ENCODE measurements around the gene NYAP2. TPM values are rescaled to one million over a fixed set of nuclear protein-coding genes. Genes with fewer than 3 reads are reported as not detected.

The NYAP2 gene
- total RNA-seq, 2 donors from 2014 or later: 0.52 TPM; not detected in 1

DNA sequence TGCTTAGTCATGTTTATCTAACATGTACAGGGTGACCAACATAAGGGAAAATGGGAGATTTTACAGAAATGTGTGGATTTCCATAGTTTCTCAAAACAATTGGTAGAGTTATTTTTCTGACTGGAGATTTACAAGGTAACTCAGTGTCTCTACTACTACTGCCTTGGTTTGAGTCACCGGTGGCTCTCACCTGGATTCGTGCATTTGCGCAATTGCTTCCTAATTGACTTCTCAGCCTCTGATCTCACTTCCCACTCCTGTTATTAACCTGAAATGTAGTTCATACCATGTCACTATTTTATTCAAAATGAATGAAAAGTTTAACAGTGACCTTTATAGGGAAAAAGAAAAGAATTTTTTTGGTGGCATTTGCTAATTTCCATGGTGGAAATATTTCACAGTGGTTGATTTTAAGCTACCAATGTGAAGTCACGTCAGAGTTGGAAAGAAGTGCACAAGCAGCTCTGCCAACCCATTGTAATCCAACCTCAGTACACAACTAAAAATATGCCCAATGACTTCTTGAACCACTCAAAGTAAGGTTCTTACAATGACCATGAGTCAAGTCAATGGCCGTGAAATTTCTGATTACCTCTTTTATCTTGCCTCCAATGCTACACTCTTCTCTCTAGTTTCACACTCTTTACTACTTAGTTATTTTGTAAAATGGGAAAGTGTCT is 94.0 kb downstream of the NYAP2 start:
- peaks cover 2% of the 10 kb centered on the region for H3K4me1 ChIP-seq
- intact Hi-C loops (cut with DNase I): no loop called here
- TF ChIP-seq, protein P1, sequence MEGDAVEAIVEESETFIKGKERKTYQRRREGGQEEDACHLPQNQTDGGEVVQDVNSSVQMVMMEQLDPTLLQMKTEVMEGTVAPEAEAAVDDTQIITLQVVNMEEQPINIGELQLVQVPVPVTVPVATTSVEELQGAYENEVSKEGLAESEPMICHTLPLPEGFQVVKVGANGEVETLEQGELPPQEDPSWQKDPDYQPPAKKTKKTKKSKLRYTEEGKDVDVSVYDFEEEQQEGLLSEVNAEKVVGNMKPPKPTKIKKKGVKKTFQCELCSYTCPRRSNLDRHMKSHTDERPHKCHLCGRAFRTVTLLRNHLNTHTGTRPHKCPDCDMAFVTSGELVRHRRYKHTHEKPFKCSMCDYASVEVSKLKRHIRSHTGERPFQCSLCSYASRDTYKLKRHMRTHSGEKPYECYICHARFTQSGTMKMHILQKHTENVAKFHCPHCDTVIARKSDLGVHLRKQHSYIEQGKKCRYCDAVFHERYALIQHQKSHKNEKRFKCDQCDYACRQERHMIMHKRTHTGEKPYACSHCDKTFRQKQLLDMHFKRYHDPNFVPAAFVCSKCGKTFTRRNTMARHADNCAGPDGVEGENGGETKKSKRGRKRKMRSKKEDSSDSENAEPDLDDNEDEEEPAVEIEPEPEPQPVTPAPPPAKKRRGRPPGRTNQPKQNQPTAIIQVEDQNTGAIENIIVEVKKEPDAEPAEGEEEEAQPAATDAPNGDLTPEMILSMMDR (IDR thresholded peaks at IDR 0.05): no peak
- TF ChIP-seq POLR2A (IDR thresholded peaks at IDR 0.05): no peak
- H3K36me3 ChIP-seq (replicated peaks in 1 of 2; ENCODE audit: insufficient read depth in 1 of 2, low read depth in 2 of 2): no peaks in the 10 kb centered on the region
- DNase-seq: no peak
- H3K27me3 ChIP-seq: no peaks in the 10 kb centered on the region
- no peak overlapping the region for H3K27ac ChIP-seq
- H3K4me3 ChIP-seq: no peak overlapping the region
- no peaks in the 10 kb centered on the region for H3K9me3 ChIP-seq
- WGBS, 2 donors: 92 to 95% methylated on average over 5 of the region's 5 CpGs
- ATAC-seq: no peak

DNA sequence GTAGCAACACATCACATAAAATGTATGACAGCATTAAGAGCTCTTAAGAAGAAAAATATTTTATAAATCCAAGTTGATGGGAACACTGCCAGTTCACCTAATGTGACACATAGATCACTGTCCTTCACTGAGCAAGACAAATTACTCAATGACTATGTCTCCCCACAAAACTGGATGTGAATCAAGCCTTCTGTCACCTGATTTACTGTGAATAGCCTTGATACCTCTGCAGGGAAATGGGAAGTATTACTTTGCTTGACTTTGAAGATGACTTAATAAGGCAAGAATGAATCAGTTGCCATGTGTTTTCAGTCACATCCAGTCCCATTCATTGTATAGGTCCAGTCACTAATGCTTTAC is 94.6 kb downstream of the NYAP2 start:
- no peak for ATAC-seq
- H3K27me3 ChIP-seq: no peaks in the 10 kb centered on the region
- DNase-seq: no peak
- no peak overlapping the region for H3K4me3 ChIP-seq
- H3K9me3 ChIP-seq: no peaks in the 10 kb centered on the region
- intact Hi-C loops (cut with DNase I): no loop called here
- no peaks in the 10 kb centered on the region for H3K36me3 ChIP-seq (replicated peaks in 1 of 2; ENCODE audit: insufficient read depth in 1 of 2, low read depth in 2 of 2)
- H3K27ac ChIP-seq: no peak overlapping the region
- no peaks in the 10 kb centered on the region for H3K4me1 ChIP-seq
- TF ChIP-seq, protein P1 (IDR thresholded peaks at IDR 0.05): no peak
- no peak for TF ChIP-seq POLR2A (IDR thresholded peaks at IDR 0.05)

DNA sequence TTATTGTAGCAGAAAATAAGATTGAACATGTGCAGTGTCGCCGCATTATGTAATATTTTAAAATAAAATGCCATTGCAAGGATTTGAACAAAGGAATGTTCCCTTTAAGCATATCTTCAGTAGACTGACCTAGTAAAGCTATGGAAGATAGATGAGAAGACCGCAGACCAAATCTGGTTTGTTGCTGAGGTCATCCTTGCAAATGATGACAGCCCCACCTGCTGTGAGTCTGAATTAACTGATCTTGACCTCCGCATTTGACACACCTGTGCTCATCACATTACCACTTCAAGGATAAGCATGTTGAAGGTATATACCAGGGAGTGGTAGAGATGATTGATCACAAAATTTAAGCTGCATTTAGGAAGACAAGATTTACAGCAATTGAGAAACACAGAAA is 96.2 kb downstream of the NYAP2 start:
- no peak for TF ChIP-seq POLR2A (IDR thresholded peaks at IDR 0.05)
- TF ChIP-seq, protein P1 (IDR thresholded peaks at IDR 0.05): no peak
- no peaks in the 10 kb centered on the region for H3K27me3 ChIP-seq
- H3K4me3 ChIP-seq: no peak overlapping the region
- H3K4me1 ChIP-seq: no peaks in the 10 kb centered on the region
- intact Hi-C loops (cut with DNase I): no loop called here
- no peaks in the 10 kb centered on the region for H3K9me3 ChIP-seq
- ATAC-seq (no peak), DNase-seq (no peak)
- no peaks in the 10 kb centered on the region for H3K36me3 ChIP-seq (replicated peaks in 1 of 2; ENCODE audit: insufficient read depth in 1 of 2, low read depth in 2 of 2)
- H3K27ac ChIP-seq: no peak overlapping the region
- 87 to 93% methylated on average over 4 of the region's 4 CpGs for WGBS, 2 donors

DNA sequence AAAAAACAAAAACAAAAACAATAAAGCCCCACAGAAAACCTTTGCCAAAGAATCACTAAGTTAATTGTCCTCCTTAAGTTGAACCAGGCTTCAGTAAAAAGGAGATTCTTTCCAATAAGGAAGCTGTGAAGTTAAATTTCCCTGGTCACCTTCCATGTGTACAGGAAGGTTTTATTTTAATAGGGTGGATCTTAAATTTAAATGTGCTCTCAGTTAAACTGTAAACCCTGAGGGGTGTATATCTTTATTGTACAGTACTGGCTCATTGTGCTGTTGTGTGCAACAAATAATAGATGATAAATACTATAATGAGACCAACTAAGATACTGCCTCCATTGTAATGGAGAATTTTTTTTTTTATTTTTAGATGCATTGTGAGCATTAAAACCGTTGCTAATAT is 97.1 kb downstream of the NYAP2 start:
- WGBS, 2 donors: 71 to 89% methylated on average over 1 of the region's 1 CpG
- Histone ChIP-seq H3K9me3 (no peaks in the 10 kb centered on the region), H3K36me3 (replicated peaks in 1 of 2; ENCODE audit: insufficient read depth in 1 of 2, low read depth in 2 of 2) (no peaks in the 10 kb centered on the region), H3K27me3 (no peaks in the 10 kb centered on the region), H3K27ac (no peak overlapping the region), H3K4me1 (no peaks in the 10 kb centered on the region), H3K4me3 (no peak overlapping the region)
- no peak for ATAC-seq
- intact Hi-C loops (cut with DNase I): no loop called here
- TF ChIP-seq, protein P1 (IDR thresholded peaks at IDR 0.05): no peak
- no peak for TF ChIP-seq POLR2A (IDR thresholded peaks at IDR 0.05)
- no peak for DNase-seq

DNA sequence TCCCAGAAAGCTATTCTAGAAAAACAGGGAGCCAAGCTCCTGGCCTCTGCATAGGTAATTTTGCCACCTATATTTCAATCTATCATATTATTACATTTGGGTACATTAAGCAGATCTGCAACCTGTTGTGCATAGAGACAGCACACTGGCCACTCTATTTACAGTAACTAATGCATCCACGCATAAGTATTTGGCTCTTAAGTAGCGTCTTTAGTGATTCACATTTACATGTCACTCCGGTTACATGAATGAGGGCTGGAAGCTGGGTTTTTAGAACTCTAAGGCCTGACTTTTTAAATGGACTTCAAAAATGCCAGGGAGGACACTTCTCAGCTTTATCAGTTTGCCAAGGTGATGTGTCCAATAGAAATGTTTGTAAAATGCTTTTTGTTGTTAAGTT is 97.7 kb downstream of the NYAP2 start:
- Histone ChIP-seq H3K36me3 (replicated peaks in 1 of 2; ENCODE audit: insufficient read depth in 1 of 2, low read depth in 2 of 2) (no peaks in the 10 kb centered on the region), H3K27me3 (no peaks in the 10 kb centered on the region), H3K27ac (no peak overlapping the region), H3K4me3 (no peak overlapping the region), H3K4me1 (no peaks in the 10 kb centered on the region), H3K9me3 (no peaks in the 10 kb centered on the region)
- intact Hi-C loops (cut with DNase I): no loop called here
- TF ChIP-seq, protein P1 (IDR thresholded peaks at IDR 0.05): no peak
- no peak for TF ChIP-seq POLR2A (IDR thresholded peaks at IDR 0.05)
- DNase-seq (no peak), ATAC-seq (no peak)
- 93% methylated on average over 3 of the region's 3 CpGs for WGBS, 2 donors
